ENCODE data around the gene TBC1D9B.

- no peak for TF ChIP-seq CTCF (IDR thresholded peaks at IDR 0.05; ENCODE audit: low read depth, low read length, poor library complexity, severe bottlenecking)
- TF ChIP-seq EZH2phosphoT487 (IDR thresholded peaks at IDR 0.05; ENCODE audit: borderline replicate concordance, low read length), result no peak
Measured at GRCh38 chr5:179828756-179829421, 78.8 kb downstream of the TBC1D9B start.

Data from DOHH2 (cell line).